H1 (cell line): Measurements from ENCODE around the gene LBR. TPM values are rescaled to one million over a fixed set of nuclear protein-coding genes. Genes with fewer than 3 reads are reported as not detected.

Source experiments
- CTCF ChIA-PET: fragments of 300-600 bp; sonication (Branson Sonifier 250); formaldehyde crosslinking; loops from one replicate; lab custom pipeline; 2021; ENCODE audit not compliant: partially characterized antibody; lab: Charles Lee
- POLR2A ChIA-PET: fragments of 300-600 bp; sonication (Branson Sonifier 250); formaldehyde crosslinking; loops from one replicate; lab custom pipeline; 2021; ENCODE audit warnings: inconsistent platforms; ENCODE audit not compliant: partially characterized antibody; lab: Charles Lee
- DNase-seq, 2 experiments: peaks; one replicate each; pipeline versions ENCODE4 v3.0.0 to v3.0.0-alpha.2; 2010 to 2022; ENCODE audit warnings: low spot score in 2 of 2, low read depth in 1 of 2, mixed read lengths in 1 of 2
- FAIRE-seq: peaks from 2 replicates; lab custom pipeline; 2011; peaks lifted over from hg19 to GRCh38; lab: Jason Lieb, UNC
- H2AFZ ChIP-seq: 2 replicates; pipeline ENCODE4 v1.8.1; 2012; ENCODE audit warnings: low read length, inconsistent platforms
- H2AK5ac ChIP-seq: 2 replicates; pipeline ENCODE4 v1.6.1; 2013; ENCODE audit warnings: low read depth, low read length
- H2BK120ac ChIP-seq: replicated peaks from 2 replicates; pipeline ENCODE3; 2013; ENCODE audit warnings: low read depth, low read length, inconsistent platforms
- H2BK12ac ChIP-seq: 2 replicates; pipeline ENCODE4 v1.6.1; 2013; ENCODE audit warnings: low read depth, low read length
- H2BK15ac ChIP-seq: 2 replicates; pipeline ENCODE4 v1.6.1; 2013; ENCODE audit warnings: low read length
- H2BK20ac ChIP-seq: 2 replicates; pipeline ENCODE4 v1.6.1; 2013; ENCODE audit warnings: low read length
- H2BK5ac ChIP-seq: 2 replicates; pipeline ENCODE4 v1.6.1; 2013; ENCODE audit warnings: low read depth, low read length
- H3K14ac ChIP-seq: 2 replicates; pipeline ENCODE4 v1.6.1; 2013; ENCODE audit warnings: inconsistent platforms; ENCODE audit not compliant: insufficient read length
- H3K18ac ChIP-seq: 2 replicates; pipeline ENCODE4 v1.6.1; 2013; ENCODE audit warnings: low read length; ENCODE audit errors: extremely low read depth
- H3K23ac ChIP-seq: 2 replicates; pipeline ENCODE4 v1.6.1; 2013; ENCODE audit warnings: inconsistent platforms; ENCODE audit not compliant: insufficient read length
- H3K23me2 ChIP-seq: 2 replicates; pipeline ENCODE4 v1.6.1; 2013; ENCODE audit warnings: low read depth, low read length
- H3K27ac ChIP-seq: 2 replicates; pipeline ENCODE4 v1.6.1; 2011; ENCODE audit warnings: low read depth, low read length, inconsistent platforms
- H3K27me3 ChIP-seq, 4 experiments: replicated peaks in 1 of 4; 1 replicate in 1 of 4; 2 replicates in 3 of 4; pipeline versions ENCODE4 v1.6.1 to v1.8.1; 2011 to 2013; ENCODE audit warnings: low read length in 3 of 4, mild to moderate bottlenecking in 3 of 4, inconsistent platforms in 2 of 4, mixed read lengths in 2 of 4, moderate library complexity in 1 of 4; ENCODE audit not compliant: control insufficient read depth in 3 of 4, insufficient read depth in 3 of 4; ENCODE audit errors: extremely low read depth in 1 of 4
- H3K36me3 ChIP-seq, 4 experiments: 2 replicates each; pipeline versions ENCODE4 v1.6.1 to v1.8.1; 2011 to 2013; ENCODE audit warnings: mild to moderate bottlenecking in 4 of 4, low read length in 3 of 4, moderate library complexity in 2 of 4, control low read depth in 1 of 4, inconsistent platforms in 1 of 4; ENCODE audit not compliant: insufficient read depth in 4 of 4, control insufficient read depth in 2 of 4
- H3K4ac ChIP-seq: replicated peaks from 2 replicates; pipeline ENCODE3; 2013; ENCODE audit warnings: low read length, low read depth, mixed read lengths, inconsistent platforms; ENCODE audit not compliant: insufficient read length
- H3K4me1 ChIP-seq, 4 experiments: replicated peaks in 1 of 4; 1 replicate in 1 of 4; 2 replicates in 3 of 4; pipeline versions ENCODE4 v1.6.1 to v1.8.1; 2011 to 2013; ENCODE audit warnings: low read length in 3 of 4, inconsistent platforms in 2 of 4, mixed read lengths in 1 of 4; ENCODE audit not compliant: insufficient read depth in 4 of 4, control insufficient read depth in 3 of 4
- H3K4me2 ChIP-seq, 2 experiments: 2 replicates each; pipeline versions ENCODE4 v1.6.1 to v1.8.1; 2011 to 2013; ENCODE audit warnings: low read depth in 2 of 2, low read length in 2 of 2, control low read depth in 1 of 2, inconsistent platforms in 1 of 2, mild to moderate bottlenecking in 1 of 2; ENCODE audit not compliant: insufficient read depth in 1 of 2
- H3K4me3 ChIP-seq, 4 experiments: fragments of 200-600, 300-600 bp in 1 of 4; sonication (generic), shearing (Covaris generic), sonication (Bioruptor Twin) in 1 of 4; 2 replicates each; pipeline versions ENCODE4 v1.5.1 to v1.8.1; 2011 to 2016; ENCODE audit warnings: low read length in 4 of 4, low read depth in 3 of 4, control low read depth in 2 of 4, inconsistent platforms in 2 of 4, mild to moderate bottlenecking in 2 of 4, mixed read lengths in 1 of 4, moderate library complexity in 1 of 4; ENCODE audit not compliant: insufficient read depth in 2 of 4; ENCODE audit errors: extremely low read depth in 1 of 4
- H3K56ac ChIP-seq: replicated peaks from 2 replicates; pipeline ENCODE3; 2013; ENCODE audit warnings: low read depth, mild to moderate bottlenecking, mixed read lengths, low read length, inconsistent platforms; ENCODE audit not compliant: insufficient read length
- H3K79me1 ChIP-seq: 2 replicates; pipeline ENCODE4 v1.6.1; 2013; ENCODE audit warnings: low read depth, low read length, control low read depth
- H3K79me2 ChIP-seq, 2 experiments: 2 replicates each; pipeline versions ENCODE4 v1.6.1 to v1.8.1; 2012 to 2013; ENCODE audit warnings: low read length in 2 of 2, mild to moderate bottlenecking in 2 of 2, inconsistent platforms in 1 of 2; ENCODE audit not compliant: insufficient read depth in 2 of 2, control insufficient read depth in 1 of 2
- H3K9ac ChIP-seq, 4 experiments: replicated peaks in 1 of 4; 1 replicate in 1 of 4; 2 replicates in 3 of 4; pipeline versions ENCODE4 v1.6.1 to v1.8.1; 2011 to 2013; ENCODE audit warnings: low read depth in 3 of 4, low read length in 3 of 4, control low read depth in 2 of 4, mild to moderate bottlenecking in 2 of 4, moderate library complexity in 2 of 4, inconsistent platforms in 1 of 4; ENCODE audit errors: extremely low read depth in 1 of 4
- H3K9me3 ChIP-seq, 2 experiments: 2 replicates each; pipeline versions ENCODE4 v1.6.1 to v1.8.1; 2012 to 2013; ENCODE audit warnings: mild to moderate bottlenecking in 2 of 2, moderate library complexity in 2 of 2, control low read depth in 1 of 2, inconsistent platforms in 1 of 2, low read depth in 1 of 2, low read length in 1 of 2, mixed read lengths in 1 of 2; ENCODE audit not compliant: insufficient read depth in 2 of 2
- H4K20me1 ChIP-seq, 2 experiments: replicated peaks in 1 of 2; 2 replicates each; pipeline versions ENCODE3 to v1.8.1; 2011 to 2013; ENCODE audit warnings: inconsistent platforms in 2 of 2, low read length in 2 of 2, mild to moderate bottlenecking in 1 of 2; ENCODE audit not compliant: insufficient read depth in 2 of 2, control insufficient read depth in 1 of 2
- H4K5ac ChIP-seq: 2 replicates; pipeline ENCODE4 v1.6.1; 2013; ENCODE audit warnings: low read length, low read depth, mixed read lengths, inconsistent platforms; ENCODE audit not compliant: insufficient read length
- H4K8ac ChIP-seq: 2 replicates; pipeline ENCODE4 v1.8.0; 2013; ENCODE audit warnings: mild to moderate bottlenecking, moderate library complexity, low read length, inconsistent platforms; ENCODE audit not compliant: insufficient read depth; ENCODE audit errors: extremely low read depth
- H4K91ac ChIP-seq: replicated peaks from 2 replicates; pipeline ENCODE3; 2013; ENCODE audit warnings: low read length, mixed read lengths, inconsistent platforms; ENCODE audit not compliant: insufficient read length
- BCL11A ChIP-seq, 2 experiments: IDR thresholded peaks; one replicate each; pipeline ENCODE4 v1.6.1; 2011; ENCODE audit warnings: low read depth in 2 of 2, low read length in 2 of 2, mild to moderate bottlenecking in 2 of 2
- CHD1 ChIP-seq: IDR thresholded peaks from 2 replicates; pipeline ENCODE4 v1.6.1; 2012; ENCODE audit warnings: low read depth, low read length, improper control_type of control experiment
- CTBP2 ChIP-seq: IDR thresholded peaks from 2 replicates; pipeline ENCODE4 v1.7.0; 2011; ENCODE audit warnings: borderline replicate concordance, mild to moderate bottlenecking, moderate library complexity, mixed read lengths, low read length; ENCODE audit not compliant: insufficient read depth, insufficient read length
- FOSL1 ChIP-seq: IDR thresholded peaks from 2 replicates; pipeline ENCODE4 v1.6.1; 2011; ENCODE audit warnings: mild to moderate bottlenecking, low read depth, low read length, moderate library complexity; ENCODE audit not compliant: insufficient read depth
- SP4 ChIP-seq: IDR thresholded peaks from 2 replicates; pipeline ENCODE4 v1.6.1; 2012; ENCODE audit warnings: low read length, inconsistent platforms
- SRF ChIP-seq: IDR thresholded peaks from 2 replicates; pipeline ENCODE4 v1.6.1; 2011; ENCODE audit warnings: mild to moderate bottlenecking, low read depth, low read length, moderate library complexity
- TBP ChIP-seq: IDR thresholded peaks from 2 replicates; pipeline ENCODE4 v1.6.1; 2011; ENCODE audit warnings: low read depth, low read length, improper control_type of control experiment
- YY1 ChIP-seq: IDR thresholded peaks from 2 replicates; pipeline ENCODE4 v1.6.1; 2011; ENCODE audit warnings: low read depth, mild to moderate bottlenecking, low read length
- WGBS, 2 experiments: shearing (Covaris generic) in 1 of 2; methylation state at CpG; one replicate each; pipeline versions ENCODE4 v1.1.6 to v1.1.7; 2013 to 2015; ENCODE audit warnings: low lambda C conversion rate in 2 of 2, mixed read lengths in 2 of 2, inconsistent platforms in 1 of 2, low coverage in 1 of 2, missing lambda C conversion rate in 1 of 2; ENCODE audit not compliant: insufficient replicate concordance in 2 of 2, insufficient coverage in 1 of 2, insufficient read length in 1 of 2; ENCODE audit errors: extremely low coverage in 1 of 2, missing lambda C conversion rate in 1 of 2; 5-methylcytosine and 5-hydroxymethylcytosine counted together
- polyA plus RNA-seq, 7 experiments: library from polyadenylated mRNA; depleted of rRNA in 3 of 7; stranded (reverse) in 5 of 7; unstranded in 2 of 7; fragments of >200 nt in 5 of 7; fragments of 200-250 nt in 2 of 7; gene quantifications; 1 replicate in 5 of 7; 2 replicates in 1 of 7; 4 replicates in 1 of 7; pipeline versions ENCODE4 v1.2.1 to v1.2.3, GENCODE V29; 2011 to 2013; ENCODE audit warnings: missing spikeins in 2 of 7, mixed read lengths in 2 of 7
- total RNA-seq: library from RNA; stranded (reverse); fragmentation: NEBNext Ultra II Directional; extraction: Animal tissue kit (Norgen Biotek cat#: 25700); gene quantifications from 2 replicates; pipeline ENCODE4 v1.2.1, GENCODE V29; 2021

LBR gene
- total and polyA plus RNA-seq, 2 of the 8 experiments (the other 6 are each of a cell fraction or from before 2014, with no cell fraction given): 32.1 to 89.8 TPM

DNA sequence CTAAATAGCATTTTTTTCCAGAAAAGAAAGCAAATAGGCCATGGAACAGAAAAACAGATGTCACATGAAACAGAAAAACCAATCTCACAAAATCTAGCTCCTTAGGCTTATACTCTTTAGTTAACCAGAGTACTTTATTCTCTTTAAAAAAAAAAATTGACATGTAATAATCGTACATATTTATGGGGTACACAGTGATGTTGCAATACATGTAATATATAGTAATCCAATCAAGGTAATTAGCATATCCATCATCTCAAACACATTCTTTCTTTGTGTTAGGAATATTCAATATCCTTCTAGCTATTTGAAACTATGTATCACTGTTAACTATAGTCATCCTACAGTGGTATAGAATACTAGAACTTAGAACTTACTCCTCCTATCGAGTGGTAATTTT lies 20.1 kb downstream of the LBR start:
- ChIA-PET POLR2A (no interaction called here), CTCF (interaction anchor here (0.9 to 1.9 kb wide), 3 partner anchors 10 to 204 kb away, joined by 3 to 5 read pairs (median 5); no protein-coding TSS in a partner anchor)
- H3K23me2 ChIP-seq: no peaks in the 10 kb centered on the region

More for the DNA sequence above, 20.1 kb downstream of the LBR start:
- Histone ChIP-seq H3K23ac (no peak overlapping the region), H3K4me2 (no peak overlapping the region), H2BK15ac (no peak overlapping the region), H2AFZ (no peak overlapping the region), H3K4ac (no peak overlapping the region), H2BK120ac (no peak overlapping the region), H2BK5ac (no peak overlapping the region), H3K9me3 (no peaks in the 10 kb centered on the region), H3K56ac (no peak overlapping the region), H3K9ac (no peak overlapping the region), H3K27me3 (no peaks in the 10 kb centered on the region), H4K8ac (no peak overlapping the region), H2AK5ac (no peak overlapping the region), H3K18ac (no peak overlapping the region), H4K5ac (no peak overlapping the region), H3K79me2 (no peaks in the 10 kb centered on the region), H3K4me3 (no peak overlapping the region), H2BK20ac (no peak overlapping the region), H3K14ac (no peak overlapping the region), H3K36me3 (peaks cover 8 to 41% (median 14%) of the 10 kb centered on the region in 4 experiments; a peak in 7 of 8 replicates), H3K27ac (no peak overlapping the region), H3K4me1 (peaks cover 0 to 3% (median 1%) of the 10 kb centered on the region in 4 experiments; a peak in 2 of 7 replicates), H4K91ac (no peak overlapping the region), H4K20me1 (no peaks in the 10 kb centered on the region), H3K79me1 (peaks cover 2% of the 10 kb centered on the region; the same call in 1 of the 2 replicates), H2BK12ac (no peak overlapping the region)
- no peak for TF ChIP-seq YY1
- no peak for TF ChIP-seq TBP
- no peak for TF ChIP-seq SRF
- no peak for TF ChIP-seq CHD1
- TF ChIP-seq CTBP2: no peak
- no peak for TF ChIP-seq BCL11A (IDR thresholded peaks at IDR 0.05; ENCODE audit: low read depth in 2 of 2, low read length in 2 of 2)
- no peak for TF ChIP-seq SP4
- TF ChIP-seq FOSL1: no peak
- no peak for FAIRE-seq
- no peak for DNase-seq
- WGBS, 2 experiments: 85% methylated on average over 2 of the region's 2 CpGs; no CpG with 5 or more reads in 1 of the 2 experiments
